PC-3 (cell line): ENCODE measurements around the gene SLC35A5.

Experiments used
- EZH2 ChIP-seq: fragments of 300-600 bp; sonication (generic); IDR thresholded peaks from one replicate; pipeline ENCODE4 v1.6.1; 2017; ENCODE audit warnings: antibody characterized with exemption, mild to moderate bottlenecking, low read length; ENCODE audit not compliant: unreplicated experiment
- EZH2phosphoT487 ChIP-seq: fragments of 300-600 bp; sonication (generic); IDR thresholded peaks from 2 replicates; pipeline ENCODE4 v1.6.1; 2018; ENCODE audit warnings: mild to moderate bottlenecking, antibody characterized with exemption, low read length, borderline replicate concordance
- TF ChIP-seq, protein P1 (sequence below): fragments of 300-600 bp; sonication (generic); conservative IDR thresholded peaks from 2 replicates; pipeline ENCODE4 v1.5.1; 2017; ENCODE audit warnings: antibody characterized with exemption, low read depth, mild to moderate bottlenecking, low read length

DNA sequence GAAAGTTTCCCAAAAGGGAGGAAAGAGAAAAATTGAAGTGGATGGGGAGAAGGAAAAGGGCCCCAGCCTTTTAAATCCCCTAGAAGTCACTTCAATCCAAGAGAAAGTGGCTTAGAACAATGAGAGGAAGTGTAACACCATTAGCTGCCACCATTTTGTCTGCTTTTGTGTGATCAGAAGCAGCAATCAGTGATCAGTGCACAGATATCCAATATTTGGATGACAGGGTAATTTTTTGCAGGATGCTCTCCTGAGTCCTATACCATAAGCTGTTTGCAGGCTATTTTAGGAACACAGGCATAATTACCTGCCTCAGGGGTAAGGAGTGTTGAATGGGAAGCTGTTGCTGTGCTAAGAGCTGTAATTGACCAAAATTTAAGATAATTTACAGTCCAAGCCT, 31.4 kb downstream of the SLC35A5 start:
- TF ChIP-seq, protein P1, sequence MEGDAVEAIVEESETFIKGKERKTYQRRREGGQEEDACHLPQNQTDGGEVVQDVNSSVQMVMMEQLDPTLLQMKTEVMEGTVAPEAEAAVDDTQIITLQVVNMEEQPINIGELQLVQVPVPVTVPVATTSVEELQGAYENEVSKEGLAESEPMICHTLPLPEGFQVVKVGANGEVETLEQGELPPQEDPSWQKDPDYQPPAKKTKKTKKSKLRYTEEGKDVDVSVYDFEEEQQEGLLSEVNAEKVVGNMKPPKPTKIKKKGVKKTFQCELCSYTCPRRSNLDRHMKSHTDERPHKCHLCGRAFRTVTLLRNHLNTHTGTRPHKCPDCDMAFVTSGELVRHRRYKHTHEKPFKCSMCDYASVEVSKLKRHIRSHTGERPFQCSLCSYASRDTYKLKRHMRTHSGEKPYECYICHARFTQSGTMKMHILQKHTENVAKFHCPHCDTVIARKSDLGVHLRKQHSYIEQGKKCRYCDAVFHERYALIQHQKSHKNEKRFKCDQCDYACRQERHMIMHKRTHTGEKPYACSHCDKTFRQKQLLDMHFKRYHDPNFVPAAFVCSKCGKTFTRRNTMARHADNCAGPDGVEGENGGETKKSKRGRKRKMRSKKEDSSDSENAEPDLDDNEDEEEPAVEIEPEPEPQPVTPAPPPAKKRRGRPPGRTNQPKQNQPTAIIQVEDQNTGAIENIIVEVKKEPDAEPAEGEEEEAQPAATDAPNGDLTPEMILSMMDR = no peak
- no peak for TF ChIP-seq EZH2
- TF ChIP-seq EZH2phosphoT487 = no peak
